GM18526 (cell line): ENCODE data around the gene ITPKB.

Experiments
- POLR2A ChIP-seq: IDR thresholded peaks from 3 replicates; pipeline ENCODE4 v1.6.1; 2011; ENCODE audit not compliant: insufficient read length; ENCODE audit errors: extremely low read depth

ITPKB gene

GRCh38 chr1:226738995-226739695 lies at the start of gene ITPKB:
ITPKB (minus strand) TSS chr1:226739282; CDS start chr1:226737458, 1,824 bp downstream.
- TF ChIP-seq POLR2A, result peak; percentile 42

DNA sequence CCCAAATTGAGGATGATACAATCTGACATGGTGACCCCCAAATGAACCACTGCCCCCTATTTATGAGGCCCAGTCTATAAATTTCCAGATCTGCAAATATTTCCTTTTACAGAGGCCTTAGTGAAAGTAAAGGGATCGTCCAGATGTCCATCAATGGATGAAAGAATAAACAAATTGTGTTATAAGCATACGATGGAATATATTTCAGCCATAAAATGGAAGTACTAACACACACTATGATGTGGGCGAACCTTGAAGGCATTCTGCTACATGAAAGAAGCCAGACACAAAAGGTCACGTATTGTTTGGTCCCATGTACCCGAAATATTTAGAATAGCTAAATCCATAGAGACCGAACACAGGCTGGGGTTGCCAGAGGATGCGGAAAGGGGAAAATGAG lies 48.6 kb upstream of the ITPKB start:
- no peak for TF ChIP-seq POLR2A

GRCh38 chr1:226787071-226787470 lies 48.0 kb upstream of the ITPKB start:
- TF ChIP-seq POLR2A, result no peak

- no peak for TF ChIP-seq POLR2A
These were observed 47.5 kb upstream of the ITPKB start for GRCh38 chr1:226786550-226786949.

GRCh38 chr1:226785805-226786204 lies 46.7 kb upstream of the ITPKB start:
- no peak for TF ChIP-seq POLR2A

- TF ChIP-seq POLR2A, result no peak
These were observed 45.3 kb upstream of the ITPKB start for GRCh38 chr1:226784081-226785049.

DNA sequence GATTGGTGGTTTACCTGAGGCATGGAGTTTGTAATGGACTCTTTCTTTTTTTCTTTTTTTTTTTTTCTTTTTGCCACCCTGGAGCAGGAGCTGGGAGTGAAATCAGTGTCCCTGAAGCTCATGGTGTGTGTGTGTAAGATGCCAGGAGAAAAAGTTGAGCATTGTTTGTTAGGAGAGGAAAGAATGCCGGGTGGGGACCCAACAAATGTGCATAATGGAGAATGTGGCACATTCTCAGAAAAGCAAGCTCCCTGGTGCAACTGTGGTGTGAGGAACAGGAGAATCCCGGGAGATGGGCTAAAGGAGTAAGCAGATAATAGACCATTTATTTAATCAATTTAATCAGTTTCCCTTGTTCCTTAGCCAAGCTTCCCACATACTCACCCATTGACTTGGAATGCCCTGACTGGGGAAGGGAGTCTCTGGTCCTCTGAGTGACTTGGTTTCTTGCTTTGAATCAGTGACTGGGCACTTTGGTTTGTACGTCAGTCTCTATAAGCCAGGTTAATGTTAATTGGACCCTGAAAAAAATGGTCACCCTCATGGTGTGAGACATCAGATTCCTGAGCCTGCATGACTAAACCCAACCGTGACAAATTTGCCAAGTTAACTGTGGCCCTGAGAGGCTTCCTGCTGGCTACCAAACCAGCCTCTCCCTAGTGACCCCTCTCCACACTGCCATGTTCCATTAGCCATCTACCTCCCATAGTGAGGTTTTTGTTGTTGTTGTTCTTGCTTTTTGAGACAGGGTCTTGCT lies 43.9 kb upstream of the ITPKB start:
- TF ChIP-seq POLR2A, result no peak

DNA sequence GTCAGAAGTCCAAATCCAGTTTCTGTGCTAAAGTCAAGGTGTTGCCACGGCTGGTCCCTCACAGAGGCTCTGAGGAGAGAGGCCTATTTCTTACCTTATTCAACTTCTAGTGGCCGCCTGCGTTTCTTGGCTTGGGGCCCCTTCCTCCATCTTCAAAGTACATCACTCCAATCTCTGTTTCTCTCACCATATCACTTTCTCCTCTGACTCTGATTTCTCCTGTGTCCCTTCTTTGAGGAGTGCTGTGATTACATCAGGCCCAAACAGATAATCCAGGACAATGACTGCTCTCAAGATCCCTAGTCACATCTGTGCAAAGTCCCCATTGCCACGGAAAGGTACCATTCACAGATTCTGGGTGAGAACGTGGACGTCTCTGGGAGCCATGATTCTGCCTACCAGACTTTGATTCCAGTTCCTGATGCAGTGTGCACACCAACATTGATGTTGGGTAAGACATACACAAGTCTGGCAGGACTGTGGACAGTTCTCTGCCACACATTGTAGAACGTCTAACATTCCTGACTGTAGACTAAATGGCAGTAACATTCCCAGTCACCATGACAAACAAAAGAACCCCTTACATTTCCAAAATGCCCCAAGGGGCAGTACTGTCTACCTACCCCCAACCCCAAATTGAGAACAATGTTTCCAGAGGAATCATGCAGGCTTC lies 43.0 kb upstream of the ITPKB start:
- no peak for TF ChIP-seq POLR2A

DNA sequence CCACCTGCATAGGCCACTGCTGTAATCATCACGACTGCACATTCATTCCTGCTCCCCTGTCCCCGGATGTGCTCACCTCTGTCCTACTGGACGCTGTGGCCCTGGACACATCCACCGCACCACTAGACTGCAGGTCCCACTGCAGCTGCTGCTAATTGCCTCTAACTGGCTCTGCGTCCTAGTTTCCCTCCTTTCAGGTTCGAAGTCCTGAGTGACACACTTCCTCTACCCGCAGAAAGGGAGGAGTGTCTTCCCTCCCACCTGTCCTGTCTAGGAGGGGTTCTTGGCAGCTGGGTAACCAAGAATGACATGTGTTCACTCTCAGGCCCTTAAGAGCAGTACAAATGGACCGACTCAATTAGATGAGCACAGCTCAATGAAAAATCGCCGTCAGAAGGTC lies 40.5 kb upstream of the ITPKB start:
- no peak for TF ChIP-seq POLR2A

GRCh38 chr1:226778657-226779058 lies 39.6 kb upstream of the ITPKB start:
- no peak for TF ChIP-seq POLR2A

DNA sequence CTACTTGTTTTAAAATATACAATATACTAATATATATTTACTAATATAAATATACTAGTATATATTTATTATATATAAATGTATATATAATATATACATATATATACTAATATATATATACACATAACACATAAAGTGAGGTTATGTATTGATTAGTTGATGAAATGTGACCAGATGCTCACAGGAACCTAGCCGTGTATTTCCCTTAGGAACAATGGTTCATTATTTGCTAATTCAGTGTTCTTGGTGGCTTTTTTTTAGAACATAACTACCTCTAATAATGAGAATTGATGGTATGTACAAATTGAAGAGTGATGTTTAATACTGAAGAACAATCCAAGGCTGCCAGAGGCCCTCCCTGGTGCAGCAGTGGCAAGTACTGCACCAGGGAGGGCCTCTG lies 37.9 kb upstream of the ITPKB start:
- no peak for TF ChIP-seq POLR2A

DNA sequence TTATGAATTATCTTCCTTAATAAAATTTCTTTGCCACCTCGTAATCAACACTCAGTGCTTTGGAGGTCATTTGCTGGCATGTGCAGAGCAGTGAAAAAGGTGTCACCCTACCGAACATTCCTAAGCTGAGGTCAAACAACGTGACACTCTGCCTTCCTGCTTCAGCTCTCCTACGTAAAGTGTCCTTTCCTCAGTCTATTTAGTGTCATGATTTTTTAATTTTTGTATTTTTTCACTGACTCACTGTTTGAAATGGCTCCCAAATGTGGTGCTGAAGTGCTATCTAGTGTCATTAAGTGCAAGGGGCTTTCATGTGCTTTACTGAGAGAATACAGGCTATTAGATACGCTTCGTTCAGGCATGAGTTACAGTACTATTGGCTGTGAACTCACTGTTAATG lies 37.0 kb upstream of the ITPKB start:
- no peak for TF ChIP-seq POLR2A

DNA sequence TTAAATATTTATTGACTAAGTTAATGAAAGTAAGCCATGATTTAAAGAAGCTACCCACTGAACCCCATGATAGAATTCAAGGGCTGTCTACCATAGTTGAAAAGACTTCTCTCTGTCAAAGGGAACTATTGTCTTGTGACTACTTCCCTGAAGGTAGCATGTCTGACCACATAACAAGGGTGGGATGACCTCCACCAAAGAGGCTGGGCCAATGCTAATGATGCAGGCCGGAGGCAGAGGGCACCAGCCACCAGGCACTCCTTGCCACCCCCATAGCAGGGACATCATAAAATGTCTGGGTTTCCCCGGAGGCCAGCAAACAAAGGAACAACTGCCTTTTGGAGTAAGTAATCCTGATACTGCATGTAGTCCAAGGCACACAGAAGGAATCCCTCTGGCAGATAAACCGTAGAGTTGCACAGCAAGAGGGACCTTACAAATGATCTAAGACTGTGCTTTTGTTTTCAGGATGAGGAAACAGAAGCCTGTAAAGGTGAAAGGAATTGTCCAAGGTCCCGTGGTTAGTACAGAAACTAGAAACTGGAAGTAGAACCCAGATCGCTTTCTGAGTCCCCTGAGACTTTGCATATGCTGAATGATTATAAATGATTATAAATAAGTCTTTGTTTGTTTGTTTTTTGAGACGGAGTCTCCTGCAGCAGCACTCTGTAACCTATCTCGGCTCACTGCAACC lies 33.5 kb upstream of the ITPKB start:
- TF ChIP-seq POLR2A, result no peak

DNA sequence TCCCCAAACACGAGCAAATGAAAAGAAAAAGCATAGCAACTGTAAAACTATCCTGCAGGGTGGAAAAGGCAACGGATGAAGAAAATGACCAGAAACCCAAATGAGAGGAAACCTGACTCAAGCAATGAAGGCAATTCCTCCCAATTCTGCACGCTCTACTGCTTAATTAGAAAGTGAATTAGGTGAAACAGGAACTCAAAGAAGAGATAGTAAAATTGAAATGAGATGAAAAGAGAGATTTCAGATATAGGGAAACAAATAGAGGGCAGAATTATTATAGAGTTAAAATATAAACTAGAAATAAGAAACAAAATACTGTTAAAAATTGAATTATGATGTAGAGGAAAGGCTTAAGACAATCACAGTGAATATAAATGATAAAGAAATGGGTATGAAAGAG lies 27.5 kb upstream of the ITPKB start:
- TF ChIP-seq POLR2A, result no peak
